Measurements from ENCODE around the gene TECTA.
"Not testable (repeated sequence)": the region's sequence is repeated elsewhere in the genome, so short reads cannot be mapped to it uniquely, and the experiment has no call there.

Gene TECTA

GRCh38 chr11:121091492-121092152 lies 9.4 kb upstream of the TECTA start:
- no peak for FAIRE-seq

GRCh38 chr11:121095561-121095960 lies 5.5 kb upstream of the TECTA start:
- FAIRE-seq = no peak

DNA sequence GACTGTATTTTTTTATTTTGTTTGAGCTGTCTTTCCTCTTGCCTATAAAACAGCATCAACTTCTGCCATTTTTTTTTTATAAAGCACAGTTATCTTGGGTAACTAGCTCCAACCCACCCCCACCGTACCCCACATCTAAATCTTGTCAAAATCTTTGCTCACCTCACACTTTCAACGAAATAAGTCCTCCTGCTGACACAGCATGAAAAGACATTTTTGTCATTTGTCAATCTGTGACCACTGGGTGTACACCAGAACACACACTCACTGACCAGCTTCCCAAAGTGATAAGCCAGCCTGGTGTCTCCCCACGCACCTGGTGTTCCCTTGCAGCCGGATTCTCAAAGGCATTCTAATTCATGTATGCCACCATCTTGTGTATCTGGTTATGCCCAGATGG lies 1.7 kb upstream of the TECTA start:
- no peak for FAIRE-seq

- no peak for FAIRE-seq
Observed at GRCh38 chr11:121099885-121100284, 1.2 kb upstream of the TECTA start.

- no peak for FAIRE-seq
Observed at GRCh38 chr11:121104312-121104762, 3.3 kb downstream of the TECTA start.

DNA sequence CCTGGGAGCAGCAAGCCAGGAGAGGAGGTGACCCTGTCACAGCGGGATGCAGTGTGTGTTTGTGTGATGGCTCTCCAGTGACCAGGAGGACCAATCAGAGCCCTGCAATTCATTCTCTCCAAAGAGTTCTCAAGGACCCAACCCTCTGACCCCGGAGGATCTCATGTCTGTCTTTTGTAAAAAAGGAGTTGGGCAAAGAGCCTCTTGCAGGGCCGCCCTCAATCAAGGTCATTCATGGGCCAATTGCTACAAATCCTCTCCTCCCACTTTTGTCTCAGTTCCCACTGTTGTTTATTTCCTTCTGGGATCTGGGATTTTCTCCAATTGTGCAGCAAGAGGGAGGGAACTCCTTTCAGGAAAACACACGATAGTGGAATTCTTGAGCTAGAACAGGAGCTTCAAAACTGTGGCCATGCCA lies 4.0 kb downstream of the TECTA start:
- FAIRE-seq = no peak

DNA sequence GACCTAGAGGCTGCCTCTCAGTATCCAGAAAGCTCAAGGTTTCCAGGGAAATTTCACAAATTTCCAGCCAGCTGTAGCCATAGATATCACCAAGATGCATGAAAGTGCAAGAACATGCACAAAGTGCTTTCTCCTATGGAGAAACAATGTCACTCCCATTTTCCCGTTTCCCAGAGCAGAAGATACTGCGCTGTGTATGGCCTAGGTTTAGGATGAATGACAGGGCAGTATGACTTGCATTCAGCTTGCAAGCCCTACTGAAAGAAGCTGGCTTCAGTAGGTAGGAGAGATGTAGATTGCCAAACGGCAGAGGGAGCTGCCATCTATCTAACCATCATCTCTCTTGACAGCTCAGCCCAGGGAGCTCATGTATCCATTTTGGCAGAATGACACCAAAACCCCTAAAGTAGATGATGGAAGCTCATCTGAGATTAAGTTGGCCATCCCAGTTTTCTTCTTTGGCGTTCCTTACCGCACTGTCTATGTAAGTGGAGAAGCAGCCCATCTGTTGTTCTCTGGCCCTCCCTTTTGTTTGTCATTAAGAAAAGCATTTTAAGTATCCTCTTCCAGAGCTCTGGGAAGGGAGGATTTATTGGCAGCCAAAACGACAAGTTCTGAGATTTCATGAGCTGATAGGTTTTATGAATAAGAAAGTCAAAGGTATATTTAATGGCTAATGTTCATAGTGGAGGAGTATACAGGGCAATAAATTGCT lies 4.6 kb downstream of the TECTA start:
- FAIRE-seq = no peak

DNA sequence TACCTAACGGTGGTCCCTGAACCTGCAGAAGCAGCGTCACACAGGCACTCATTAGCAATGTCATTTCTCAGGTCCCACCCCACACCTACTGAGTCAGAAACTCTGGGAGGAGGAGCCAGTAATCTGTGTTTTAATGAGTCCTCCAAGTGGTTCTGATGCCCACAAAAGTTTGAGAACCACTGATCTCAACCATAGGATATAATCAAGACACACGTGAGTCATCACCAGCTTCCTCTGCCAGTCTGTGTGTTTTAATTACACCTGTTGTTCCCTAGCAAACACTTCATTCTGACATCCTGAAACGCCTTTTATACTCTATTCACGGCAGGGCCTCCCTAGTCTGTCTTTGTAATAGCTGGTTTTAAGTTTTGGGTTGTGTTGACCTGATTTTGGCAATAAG lies 5.8 kb downstream of the TECTA start:
- no peak for FAIRE-seq

DNA sequence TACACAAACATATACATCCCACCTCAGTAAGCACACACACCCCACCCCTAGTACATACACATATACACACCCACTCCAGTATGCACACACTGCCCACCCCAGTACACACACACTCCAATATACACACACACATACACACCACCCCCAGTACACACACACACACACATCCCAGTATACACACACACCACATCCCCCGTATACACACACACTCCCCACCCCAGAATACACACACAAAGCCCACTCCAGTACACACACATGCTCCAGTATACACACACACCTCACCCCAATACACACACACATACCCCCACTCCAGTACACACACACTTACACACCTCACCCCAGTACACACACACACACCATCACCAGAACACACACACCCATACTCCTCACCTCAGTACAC lies 7.4 kb downstream of the TECTA start:
- FAIRE-seq = no peak

GRCh38 chr11:121109471-121109870 lies 8.4 kb downstream of the TECTA start:
- FAIRE-seq = no peak

DNA sequence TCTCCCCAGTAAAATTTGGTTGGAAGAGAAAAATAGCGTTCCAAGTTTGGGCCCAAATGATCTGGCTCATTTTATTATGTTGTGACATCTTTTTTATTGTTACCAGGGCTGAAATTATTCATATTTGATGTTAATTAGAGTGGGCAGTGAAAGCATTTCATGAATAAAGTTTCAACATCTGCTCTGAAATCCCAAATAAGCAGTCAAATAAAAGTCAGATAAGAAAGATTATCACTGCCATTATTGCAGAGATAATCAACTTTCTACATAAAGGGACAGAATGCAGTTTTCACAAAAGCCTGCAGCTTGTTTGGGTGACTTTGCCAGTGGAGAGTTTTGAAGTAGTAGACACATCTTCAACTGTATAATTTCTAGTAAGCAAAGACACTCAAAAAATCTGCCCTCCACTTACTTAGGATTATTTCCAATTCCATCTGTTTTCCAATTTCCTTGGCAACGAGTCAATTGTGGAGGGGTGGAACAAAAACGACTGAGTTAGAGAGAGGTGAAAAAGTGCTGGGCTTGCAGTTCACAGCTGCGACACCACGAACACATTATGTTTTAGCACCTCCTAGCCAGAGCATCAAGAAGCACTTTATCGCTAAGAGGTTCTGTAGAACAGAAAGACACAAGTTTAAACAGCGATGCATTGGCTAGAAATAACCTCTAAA lies 9.0 kb downstream of the TECTA start:
- FAIRE-seq = no peak

GRCh38 chr11:121110871-121111724 lies 10.1 kb downstream of the TECTA start:
- FAIRE-seq = no peak

- peak; percentile 93 for FAIRE-seq
Observed at GRCh38 chr11:121112498-121113455, 11.7 kb downstream of the TECTA start.

GRCh38 chr11:121113611-121114010 lies 12.6 kb downstream of the TECTA start:
- FAIRE-seq = no peak

GRCh38 chr11:121115024-121115423 lies 14.0 kb downstream of the TECTA start:
- FAIRE-seq = not testable (repeated sequence)

GRCh38 chr11:121117788-121118187 lies 16.7 kb downstream of the TECTA start:
- FAIRE-seq = no peak

DNA sequence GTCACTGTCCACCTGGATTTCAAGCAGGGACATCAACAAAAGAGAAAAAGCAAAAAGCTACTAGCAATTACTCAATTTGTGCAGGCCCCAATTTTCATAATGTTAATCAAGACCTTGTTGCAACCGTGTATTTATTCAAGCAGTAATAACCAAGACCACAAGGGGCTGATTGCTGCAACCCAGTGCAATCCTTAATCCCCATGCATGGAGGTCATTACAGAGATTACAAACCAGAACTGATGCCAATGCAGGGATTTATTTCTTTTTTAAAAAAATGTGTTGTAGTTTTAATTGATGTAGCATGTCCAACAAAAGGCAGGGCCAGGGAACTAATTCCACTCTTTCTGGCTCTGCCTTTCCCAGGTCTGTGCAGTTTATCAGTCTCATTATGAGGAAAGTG lies 18.4 kb downstream of the TECTA start:
- no peak for FAIRE-seq

GRCh38 chr11:121122328-121122727 lies 21.3 kb downstream of the TECTA start:
- no peak for FAIRE-seq

DNA sequence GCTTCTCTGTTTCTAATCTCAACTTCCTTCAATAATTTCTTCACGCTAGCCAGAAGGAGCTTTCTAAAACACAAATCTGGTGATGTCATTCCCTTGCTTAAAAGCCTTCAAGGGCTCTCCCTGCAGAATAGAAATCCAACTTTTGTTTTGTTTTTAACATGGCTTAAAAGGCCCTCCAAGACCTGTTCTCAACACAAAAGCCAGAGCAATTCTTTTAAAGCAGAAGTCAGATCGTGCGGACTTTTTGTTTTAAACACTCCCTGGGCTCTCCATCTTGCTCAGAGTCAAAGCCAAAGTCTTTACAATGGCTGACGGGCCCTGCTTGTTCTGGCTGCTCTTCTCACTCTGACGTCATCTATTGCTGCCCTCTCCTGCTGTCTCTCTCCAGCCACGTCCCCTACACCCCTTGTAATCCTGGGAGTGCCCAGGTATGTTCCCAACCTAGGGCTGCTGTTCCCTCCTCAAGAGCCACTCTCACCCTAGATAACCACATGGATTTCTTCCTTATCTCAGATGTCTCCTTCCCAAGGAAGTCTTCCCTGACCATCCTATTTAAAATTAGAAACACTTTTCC lies 22.5 kb downstream of the TECTA start:
- FAIRE-seq = no peak

DNA sequence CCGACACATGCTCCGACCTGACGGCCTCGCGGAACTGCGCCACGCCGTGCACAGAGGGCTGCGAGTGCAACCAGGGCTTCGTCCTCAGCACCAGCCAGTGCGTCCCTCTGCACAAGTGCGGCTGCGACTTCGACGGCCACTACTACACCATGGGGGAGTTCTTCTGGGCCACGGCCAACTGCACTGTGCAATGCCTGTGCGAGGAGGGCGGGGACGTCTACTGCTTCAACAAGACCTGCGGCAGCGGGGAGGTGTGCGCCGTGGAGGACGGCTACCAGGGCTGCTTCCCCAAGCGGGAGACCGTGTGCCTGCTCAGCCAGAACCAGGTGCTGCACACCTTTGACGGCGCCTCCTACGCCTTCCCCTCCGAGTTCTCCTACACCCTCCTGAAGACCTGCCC lies 26.8 kb downstream of the TECTA start:
- no peak for FAIRE-seq
